ENCODE results near the gene RRN3.
"Not testable (repeated sequence)": the region's sequence is repeated elsewhere in the genome, so short reads cannot be mapped to it uniquely, and the experiment has no call there.

RRN3 gene

GRCh38 chr16:15099366-15099909, 5.4 kb upstream of the RRN3 start:
- DNase-seq (ENCODE audit: low spot score), result not testable (repeated sequence)

- not testable (repeated sequence) for DNase-seq (ENCODE audit: low spot score)
These were observed 2.5 kb upstream of the RRN3 start for GRCh38 chr16:15096583-15096972.

- not testable (repeated sequence) for DNase-seq (ENCODE audit: low spot score)
These were observed 509 bp downstream of the RRN3 start for GRCh38 chr16:15093571-15093954.

- not testable (repeated sequence) for DNase-seq (ENCODE audit: low spot score)
These were observed 3.3 kb downstream of the RRN3 start for GRCh38 chr16:15090663-15091269.

DNA sequence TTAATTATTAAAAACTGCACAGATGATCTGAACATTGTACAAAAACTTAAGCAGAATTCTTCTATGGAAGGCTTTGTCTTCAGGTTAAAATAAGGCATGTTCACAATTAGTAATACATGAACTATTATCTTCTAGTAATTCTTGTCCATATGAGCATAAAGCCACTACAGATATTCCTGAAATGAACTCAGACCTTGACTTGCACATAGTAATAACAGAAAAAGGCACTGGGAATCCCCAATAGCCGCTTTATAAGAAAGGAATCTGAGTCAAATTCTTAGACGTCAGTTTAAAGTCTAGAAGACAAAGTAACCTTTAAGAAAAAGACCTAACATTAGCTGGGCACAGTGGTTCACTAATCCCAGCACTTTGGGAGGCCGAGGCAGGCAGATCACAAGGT, 11.3 kb downstream of the RRN3 start:
- not testable (repeated sequence) for DNase-seq (ENCODE audit: low spot score)

DNA sequence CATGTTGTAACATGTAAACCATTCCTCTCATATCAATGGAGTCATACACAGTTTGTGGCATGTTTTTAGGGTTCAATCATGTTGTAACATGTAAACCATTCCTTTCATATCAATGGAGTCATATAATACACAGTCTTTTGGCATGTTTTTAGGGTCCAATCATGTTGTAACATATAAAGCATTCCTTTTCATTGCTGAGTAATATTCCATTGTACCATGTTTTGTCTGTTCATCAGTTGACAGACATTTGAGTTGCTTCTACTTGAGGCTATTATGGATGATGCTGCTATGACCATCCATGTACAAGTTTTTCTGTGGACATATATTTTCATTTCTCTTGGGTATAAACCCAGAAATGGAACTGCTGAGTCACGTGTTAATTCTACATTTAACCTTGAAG, 13.2 kb downstream of the RRN3 start:
- DNase-seq (ENCODE audit: low spot score), result not testable (repeated sequence)

GRCh38 chr16:15076161-15076560, 17.9 kb downstream of the RRN3 start:
- not testable (repeated sequence) for DNase-seq (ENCODE audit: low spot score)

GRCh38 chr16:15073101-15073500, 21.0 kb downstream of the RRN3 start:
- no peak for DNase-seq (ENCODE audit: low spot score)

- DNase-seq (ENCODE audit: low spot score), result not testable (repeated sequence)
These were observed 21.9 kb downstream of the RRN3 start for GRCh38 chr16:15071916-15072769.

DNA sequence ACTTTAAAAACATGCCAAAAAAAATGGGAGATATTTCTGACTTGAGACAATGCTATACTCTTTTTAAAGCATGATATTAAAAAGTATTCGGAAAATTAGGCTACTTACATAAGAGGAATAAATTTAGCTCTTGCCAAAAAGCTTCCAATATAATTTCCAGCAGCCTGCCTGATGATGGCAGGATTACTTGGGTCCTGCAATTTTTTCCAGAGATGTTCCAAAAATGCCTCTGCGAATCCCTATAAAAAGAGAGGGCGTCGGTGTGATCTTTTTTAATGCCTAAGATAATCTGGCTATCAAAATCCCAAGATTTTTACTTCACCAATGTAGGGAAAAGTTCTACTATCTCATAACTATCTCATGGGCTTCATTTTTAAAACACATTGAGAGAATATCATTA, 23.1 kb downstream of the RRN3 start:
- not testable (repeated sequence) for DNase-seq (ENCODE audit: low spot score)

- not testable (repeated sequence) for DNase-seq (ENCODE audit: low spot score)
These were observed 27.4 kb downstream of the RRN3 start for GRCh38 chr16:15066690-15067089.

DNA sequence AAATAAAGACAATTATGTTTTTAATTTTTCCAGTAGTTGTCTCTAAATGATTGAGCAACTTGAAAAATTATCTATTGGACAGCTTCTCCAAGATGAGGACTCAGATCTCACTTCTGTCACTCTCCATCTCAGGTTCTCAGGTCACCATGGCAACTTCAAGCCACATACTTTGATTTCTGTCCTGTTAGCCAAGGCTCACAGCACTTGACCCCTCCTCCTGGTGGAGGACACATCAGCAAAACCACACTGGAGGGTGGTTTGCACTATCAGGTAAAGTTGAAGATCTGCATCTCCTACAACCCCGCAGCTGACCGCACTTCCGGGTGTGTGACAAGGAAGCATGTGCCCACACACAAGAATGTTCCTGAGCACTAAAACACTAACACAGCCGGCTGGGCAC, 28.1 kb downstream of the RRN3 start:
- not testable (repeated sequence) for DNase-seq (ENCODE audit: low spot score)

DNA sequence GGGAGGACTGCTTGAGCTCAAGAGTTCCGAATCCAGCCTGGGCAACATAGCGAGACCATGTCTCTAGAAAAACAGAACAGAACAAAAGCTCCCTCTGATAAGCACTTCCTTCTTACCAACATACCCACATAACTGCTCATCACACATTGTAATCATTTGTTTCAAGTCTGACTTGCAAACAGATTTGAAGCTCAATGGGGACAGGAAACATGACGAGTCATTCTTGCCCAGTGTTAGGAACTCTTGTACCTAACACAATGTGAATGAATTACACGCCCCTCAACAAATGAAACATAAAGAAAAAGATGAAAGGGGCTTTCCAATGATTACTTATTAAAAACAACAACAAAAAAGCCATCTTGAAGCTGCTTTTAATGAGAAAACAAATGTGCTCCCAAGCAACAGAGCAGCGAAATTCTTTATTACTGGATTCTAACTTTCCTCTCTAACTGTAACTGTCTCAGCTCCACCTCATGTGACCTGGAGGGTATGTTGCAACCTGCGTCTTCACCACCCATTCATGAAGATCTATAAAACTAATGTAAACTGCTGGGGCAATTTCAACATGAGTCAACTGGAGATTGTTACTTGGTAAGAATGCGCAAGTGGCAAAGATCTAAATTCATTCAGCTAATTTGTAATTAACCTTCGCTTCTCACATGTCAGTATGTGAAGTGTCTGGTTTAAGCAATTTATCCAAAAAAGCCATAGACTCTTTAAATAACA, 31.8 kb downstream of the RRN3 start:
- not testable (repeated sequence) for DNase-seq (ENCODE audit: low spot score)

- no peak for DNase-seq (ENCODE audit: low spot score)
These were observed 34.7 kb downstream of the RRN3 start for GRCh38 chr16:15059324-15059723.

GRCh38 chr16:15057681-15058417, 36.2 kb downstream of the RRN3 start:
- DNase-seq (ENCODE audit: low spot score), result no peak

DNA sequence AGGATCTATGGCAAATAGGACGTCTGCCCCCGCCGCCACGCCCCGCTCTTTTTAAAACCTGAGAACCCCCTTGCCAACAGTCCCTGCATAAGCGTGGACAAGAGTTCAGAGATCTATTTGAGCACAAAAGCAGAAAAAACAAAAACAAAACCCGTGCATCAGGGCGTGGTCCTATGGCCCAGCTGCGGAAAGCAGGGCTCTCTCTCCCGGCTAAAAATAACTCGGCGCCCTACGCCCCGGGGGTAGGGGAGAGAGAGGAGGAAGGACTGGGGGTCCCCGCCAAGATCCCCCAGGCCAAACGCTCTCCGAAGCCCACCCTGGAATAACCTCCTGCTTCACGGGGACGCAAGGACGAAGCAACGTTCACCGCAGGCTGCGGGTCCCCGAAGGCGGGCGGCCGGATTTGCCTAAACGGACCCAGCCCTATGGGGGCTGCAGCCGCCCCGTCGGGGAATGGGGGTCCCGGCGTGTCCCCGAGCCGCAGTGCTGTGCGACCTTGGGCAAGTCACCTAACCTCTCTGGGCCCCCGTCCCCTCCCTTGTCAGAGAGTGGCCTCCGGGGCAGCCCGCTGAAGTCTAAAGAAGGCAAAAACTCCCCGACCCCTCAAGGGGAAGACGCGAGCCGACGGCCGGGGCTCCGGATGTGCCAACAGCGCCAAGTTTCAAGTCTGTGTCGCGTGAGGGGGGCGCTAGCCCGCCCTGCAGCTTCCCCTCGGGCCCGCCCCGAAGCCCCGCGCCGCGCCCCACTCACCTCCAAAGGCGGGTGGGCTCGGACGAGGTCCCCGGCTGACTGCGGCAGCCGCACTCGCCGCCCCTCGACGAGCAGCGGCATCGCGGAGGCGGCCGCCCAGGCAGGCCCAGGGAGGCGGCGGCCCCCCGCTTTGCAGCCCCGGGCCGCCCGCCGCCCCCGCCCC, 38.7 kb downstream of the RRN3 start:
- no peak for DNase-seq (ENCODE audit: low spot score)

DNA sequence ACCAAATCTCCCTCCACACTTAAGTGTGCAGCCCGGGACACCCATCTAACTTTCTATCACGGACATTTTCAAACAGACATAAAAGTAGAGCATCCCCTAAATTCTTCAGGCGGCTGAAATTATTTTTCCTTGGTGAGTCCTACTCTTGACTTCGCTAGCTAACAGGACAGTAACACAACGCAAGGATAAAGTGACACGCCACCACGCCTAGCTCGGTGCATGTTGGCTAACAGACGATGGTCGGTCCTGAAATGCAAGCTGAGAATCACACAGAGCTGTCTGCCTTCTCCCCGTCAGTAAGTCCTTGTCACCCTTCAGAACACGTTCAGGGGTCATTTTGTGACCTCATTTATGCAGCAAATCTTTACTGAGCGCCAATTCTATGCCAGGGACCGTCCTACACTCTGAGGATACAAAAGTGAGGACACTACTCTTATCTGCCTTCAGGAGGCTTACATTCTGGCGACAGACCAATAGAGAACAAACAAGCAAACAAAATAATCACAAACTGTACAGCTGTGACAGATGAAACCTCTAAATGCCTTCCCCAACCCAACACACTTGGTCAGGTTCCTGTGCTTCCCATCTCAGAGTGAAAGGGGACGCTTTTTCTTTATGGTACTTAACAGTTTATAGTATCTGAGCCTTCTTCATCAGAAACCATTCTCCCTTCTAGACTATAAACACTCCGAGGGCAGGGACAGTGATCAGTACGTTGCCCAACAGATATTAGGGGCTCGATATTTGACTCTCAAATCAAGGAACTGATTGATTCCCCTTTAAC, 39.5 kb downstream of the RRN3 start:
- no peak for DNase-seq (ENCODE audit: low spot score)

DNA sequence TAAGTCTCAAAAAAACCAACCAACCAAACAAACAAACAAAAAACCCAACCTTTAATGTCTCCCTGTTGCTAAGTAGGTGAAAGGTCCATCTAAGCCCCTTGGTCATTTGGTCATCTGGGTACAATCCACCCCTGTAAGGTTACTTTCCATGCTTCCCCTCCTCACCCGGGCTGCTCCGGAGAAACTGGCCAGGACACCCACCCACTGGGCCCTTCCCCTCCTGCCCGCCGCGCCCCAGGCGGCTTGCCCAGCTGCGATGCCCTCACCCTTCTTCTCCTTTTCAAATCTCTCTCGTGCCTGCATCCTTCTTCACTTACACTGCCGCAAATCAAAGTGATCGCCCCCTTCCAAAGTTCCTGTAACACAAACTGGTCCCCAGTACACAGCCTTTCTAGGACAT, 40.2 kb downstream of the RRN3 start:
- DNase-seq (ENCODE audit: low spot score), result no peak

DNA sequence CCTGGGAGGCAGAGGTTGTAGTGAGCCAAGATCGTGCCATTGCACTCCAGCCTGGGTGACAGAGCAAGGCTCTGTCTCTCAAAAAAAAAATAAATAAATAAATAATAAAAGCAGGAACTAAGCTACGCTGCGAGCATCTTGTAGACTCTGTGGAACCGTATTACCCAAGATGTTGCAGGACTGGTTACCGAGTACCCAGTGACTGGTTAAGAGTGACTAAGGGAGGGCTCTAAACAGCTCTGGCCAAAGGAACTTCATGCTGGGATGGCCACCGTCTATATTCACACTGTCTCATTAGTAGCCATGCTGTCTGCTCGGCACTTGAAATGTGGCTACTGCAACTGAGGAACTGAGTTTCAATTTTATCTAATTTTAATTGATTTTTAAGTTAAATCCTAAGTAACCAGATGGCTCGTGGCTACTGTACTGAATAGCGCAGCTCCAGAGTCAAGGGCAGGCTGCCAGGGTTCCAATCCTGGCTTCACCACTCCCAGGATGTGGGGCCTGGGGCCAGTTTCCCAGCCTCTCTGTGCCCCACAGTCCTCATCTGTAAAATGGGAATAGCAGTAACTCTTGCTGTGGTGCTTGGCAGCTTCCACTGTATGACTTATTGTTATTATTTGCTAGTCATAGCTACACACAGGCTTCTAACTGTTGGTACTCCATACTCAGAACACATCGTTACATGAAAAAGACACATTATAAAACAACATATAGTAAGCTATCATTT, 41.2 kb downstream of the RRN3 start:
- no peak for DNase-seq (ENCODE audit: low spot score)

All from LoVo (cell line).